Measurements from ENCODE around the gene PROK1. TPM values are rescaled to one million over a fixed set of nuclear protein-coding genes. Genes with fewer than 3 reads are reported as not detected.

PROK1 gene
- total RNA-seq, 2 donors from 2014 or later: 0.17 TPM; not detected in 1

DNA sequence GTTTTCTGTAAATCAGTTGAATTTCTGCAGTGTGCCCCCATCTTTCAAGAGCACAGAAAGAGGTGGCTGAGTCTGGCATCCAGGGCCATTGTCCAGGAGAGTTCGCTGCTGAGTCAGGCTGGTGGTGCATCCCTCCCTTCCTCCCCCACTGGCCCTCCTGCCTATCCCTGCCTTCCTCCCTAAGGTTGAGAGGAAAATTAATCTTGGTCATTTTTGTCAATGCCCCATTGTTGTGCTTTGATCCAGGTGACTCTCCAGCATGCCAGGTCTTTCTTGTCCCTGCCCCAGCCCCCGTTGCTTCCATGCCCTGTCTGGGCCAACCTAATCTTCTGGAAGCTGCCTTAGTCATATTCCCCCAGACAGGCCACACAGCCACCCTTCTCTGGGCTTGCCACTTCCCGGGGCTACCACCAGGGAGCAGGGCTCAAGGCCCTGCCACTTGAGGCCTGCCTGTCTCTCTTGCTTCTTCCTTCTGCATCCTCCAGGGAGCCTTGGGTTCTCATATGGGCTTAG is 26.6 kb downstream of the PROK1 start:
- ATAC-seq (replicated peaks in 1 of 2) (peak; percentile 17 to 20), DNase-seq (no peak)
- Mint-ChIP-seq H3K9me3 (no peaks in the 10 kb centered on the region), H3K27ac (no peak overlapping the region), H3K27me3 (ENCODE audit: low read depth) (peaks cover 18% of the 10 kb centered on the region), H3K4me1 (ENCODE audit: low read depth) (peaks cover 16% of the 10 kb centered on the region), H3K36me3 (ENCODE audit: insufficient read depth in 2 of 2) (no peaks in the 10 kb centered on the region), H3K4me3 (no peak overlapping the region)

DNA sequence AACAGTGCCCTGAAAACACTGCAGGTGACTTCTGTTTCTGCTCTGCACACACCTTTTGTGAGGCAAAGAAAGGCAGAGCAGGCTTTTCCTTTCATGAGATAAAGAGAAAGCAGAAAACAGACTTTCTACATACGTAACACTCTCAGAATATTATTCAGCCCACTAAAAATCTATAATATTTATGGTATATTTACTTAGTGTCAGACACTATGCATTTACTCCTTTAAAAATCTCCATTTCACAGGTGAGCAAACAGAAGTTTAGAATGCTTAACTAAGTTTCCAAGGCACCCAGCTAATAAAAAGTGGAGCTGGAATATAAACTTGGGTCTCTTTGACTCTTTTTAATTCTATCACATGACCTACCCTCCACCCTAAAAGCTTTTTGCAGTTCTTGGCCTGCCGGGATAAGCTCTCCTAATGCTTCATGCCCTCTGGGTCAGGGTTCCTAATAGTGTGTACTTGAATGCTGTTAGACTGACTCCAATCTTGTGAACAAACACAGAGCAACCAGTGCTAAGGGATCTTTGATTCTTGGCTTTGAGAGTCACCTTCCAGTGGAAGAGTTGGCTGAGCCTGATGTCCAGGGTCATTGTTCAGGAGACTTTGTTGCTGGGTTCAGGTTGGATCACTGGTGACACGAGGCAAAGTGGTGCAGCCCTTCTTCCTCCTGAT is 27.2 kb downstream of the PROK1 start:
- peaks cover 20% of the 10 kb centered on the region for H3K27me3 Mint-ChIP-seq (ENCODE audit: low read depth)
- H3K4me3 Mint-ChIP-seq: no peak overlapping the region
- H3K4me1 Mint-ChIP-seq (ENCODE audit: low read depth): peaks cover 18% of the 10 kb centered on the region
- no peaks in the 10 kb centered on the region for H3K9me3 Mint-ChIP-seq
- H3K27ac Mint-ChIP-seq: no peak overlapping the region
- no peaks in the 10 kb centered on the region for H3K36me3 Mint-ChIP-seq (ENCODE audit: insufficient read depth in 2 of 2)
- DNase-seq (no peak), ATAC-seq (replicated peaks in 1 of 2) (no peak)

DNA sequence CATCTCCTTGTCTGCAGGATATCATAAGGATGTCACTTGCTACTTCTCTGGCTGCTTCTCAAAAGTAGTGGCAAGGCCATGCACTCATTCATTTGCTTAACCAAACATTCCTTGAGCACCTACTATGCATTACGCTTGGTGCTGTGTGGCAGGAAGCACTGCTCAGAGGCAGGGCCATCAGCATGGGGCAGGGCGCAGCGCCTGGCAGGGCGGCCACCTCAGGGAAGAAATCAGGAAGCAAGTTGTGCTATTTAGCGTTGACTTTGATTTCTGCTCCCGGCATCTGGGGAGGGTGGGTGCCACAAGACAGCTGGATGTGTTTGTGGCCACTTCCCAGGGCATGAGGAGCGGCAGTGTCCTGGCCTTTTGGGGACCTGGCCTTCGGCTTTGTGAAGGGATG is 27.9 kb downstream of the PROK1 start:
- Mint-ChIP-seq H3K4me1 (ENCODE audit: low read depth) (peaks cover 23% of the 10 kb centered on the region), H3K27me3 (ENCODE audit: low read depth) (peaks cover 20% of the 10 kb centered on the region), H3K4me3 (no peak overlapping the region), H3K9me3 (no peaks in the 10 kb centered on the region), H3K36me3 (ENCODE audit: insufficient read depth in 2 of 2) (no peaks in the 10 kb centered on the region), H3K27ac (no peak overlapping the region)
- no peak for DNase-seq
- no peak for ATAC-seq (replicated peaks in 1 of 2)

DNA sequence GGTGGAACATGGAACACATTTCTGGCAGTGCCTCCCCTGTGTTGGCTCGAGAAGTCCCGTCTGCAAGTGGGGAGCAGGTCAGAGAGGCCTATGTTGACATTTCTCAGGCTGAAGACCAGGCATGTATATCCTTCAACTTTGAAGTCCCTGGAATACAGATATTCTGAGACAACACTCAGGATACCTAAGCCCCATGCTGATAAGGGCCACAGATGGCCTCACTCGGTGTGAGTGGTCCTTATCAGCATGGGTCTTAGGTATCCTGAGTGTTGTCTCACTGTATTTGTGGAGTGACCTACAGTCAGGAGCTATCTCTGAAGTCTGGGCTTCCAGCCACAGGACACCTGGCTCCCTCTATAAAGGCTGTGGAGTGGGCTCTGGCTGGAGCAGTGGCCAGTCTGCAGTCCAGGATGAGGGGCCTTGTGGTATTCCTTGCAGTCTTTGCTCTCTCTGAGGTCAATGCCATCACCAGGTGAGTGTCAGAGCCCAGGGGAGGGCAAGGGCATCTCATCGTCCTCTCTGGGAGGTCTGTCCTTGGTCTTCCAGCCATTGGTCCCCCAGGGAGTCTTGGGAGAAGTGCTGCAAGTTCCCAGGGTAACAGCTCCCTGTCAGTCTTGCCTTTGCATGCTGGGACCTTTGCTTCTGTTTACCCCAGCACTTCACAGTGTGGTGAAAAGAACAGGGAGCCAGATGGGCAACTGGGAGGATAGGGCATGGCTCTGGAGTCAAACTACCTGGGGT is 29.6 kb downstream of the PROK1 start:
- Mint-ChIP-seq H3K9me3 (no peaks in the 10 kb centered on the region), H3K4me1 (ENCODE audit: low read depth) (peaks cover 23% of the 10 kb centered on the region), H3K27ac (no peak overlapping the region), H3K4me3 (no peak overlapping the region), H3K36me3 (ENCODE audit: insufficient read depth in 2 of 2) (no peaks in the 10 kb centered on the region), H3K27me3 (ENCODE audit: low read depth) (peaks cover 26% of the 10 kb centered on the region)
- DNase-seq (no peak), ATAC-seq (replicated peaks in 1 of 2) (no peak)

DNA sequence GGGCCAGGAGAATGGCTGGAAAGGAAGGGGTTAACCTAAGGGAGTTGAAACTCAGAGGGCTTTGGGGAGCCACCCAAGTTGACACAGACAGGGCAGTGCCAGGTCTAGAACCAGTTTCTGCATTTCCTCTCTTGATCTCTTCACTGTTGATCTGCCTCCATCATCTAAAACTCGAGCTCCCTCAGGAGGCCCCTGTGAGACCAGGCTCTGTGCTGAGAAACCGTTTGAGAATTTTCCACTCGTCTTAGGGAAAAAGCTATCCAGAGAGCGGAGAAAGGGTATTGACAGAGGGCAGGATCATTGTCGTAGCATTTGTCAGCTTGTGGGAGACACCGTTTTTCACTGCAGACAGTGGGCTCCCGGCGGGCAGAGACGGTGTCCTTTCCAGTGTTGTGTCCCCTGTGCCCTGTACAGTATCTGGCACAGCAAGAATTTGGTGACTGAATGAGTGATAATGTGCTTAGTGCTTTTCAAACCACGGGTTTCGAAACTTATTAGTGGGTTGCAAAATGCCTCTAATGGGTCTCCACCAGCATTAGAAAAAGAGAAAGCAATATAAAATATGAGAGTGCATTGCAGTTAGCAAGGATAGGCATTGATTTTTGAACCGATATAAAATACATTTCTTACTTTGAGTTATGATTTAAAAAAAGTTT is 31.1 kb downstream of the PROK1 start:
- ATAC-seq (replicated peaks in 1 of 2) (no peak), DNase-seq (no peak)
- H3K36me3 Mint-ChIP-seq (ENCODE audit: insufficient read depth in 2 of 2): no peaks in the 10 kb centered on the region
- H3K27ac Mint-ChIP-seq: no peak overlapping the region
- peaks cover 17% of the 10 kb centered on the region for H3K4me1 Mint-ChIP-seq (ENCODE audit: low read depth)
- peaks cover 23% of the 10 kb centered on the region for H3K27me3 Mint-ChIP-seq (ENCODE audit: low read depth)
- H3K4me3 Mint-ChIP-seq: no peak overlapping the region
- no peaks in the 10 kb centered on the region for H3K9me3 Mint-ChIP-seq

DNA sequence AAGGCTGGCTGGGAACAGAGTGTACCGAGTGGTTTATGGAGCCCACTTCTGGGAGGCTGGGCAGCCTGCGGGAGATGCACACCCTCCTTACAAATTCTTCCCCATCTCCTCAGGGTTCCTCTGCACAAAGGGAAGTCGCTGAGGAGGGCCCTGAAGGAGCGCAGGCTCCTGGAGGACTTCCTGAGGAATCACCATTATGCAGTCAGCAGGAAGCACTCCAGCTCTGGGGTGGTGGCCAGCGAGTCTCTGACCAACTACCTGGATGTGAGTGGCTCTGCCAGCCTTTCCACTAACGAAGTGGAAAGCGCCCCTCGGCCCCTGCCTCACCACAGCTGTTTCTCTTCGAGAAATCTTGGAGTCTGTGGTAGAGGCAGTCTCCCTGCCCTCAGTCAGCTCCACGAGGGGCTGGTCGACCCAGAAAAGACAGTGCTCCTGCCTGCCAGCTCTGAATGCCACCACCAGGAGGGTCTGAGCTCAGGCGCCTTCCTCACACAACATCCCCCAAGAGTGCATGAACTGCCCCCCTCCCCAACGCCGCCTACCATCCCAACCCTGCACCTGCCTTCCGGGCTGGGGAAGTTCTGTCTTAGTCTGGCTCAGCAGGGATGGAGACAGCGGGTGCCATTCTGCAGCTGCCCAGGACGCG is 31.8 kb downstream of the PROK1 start:
- H3K9me3 Mint-ChIP-seq: no peaks in the 10 kb centered on the region

DNA sequence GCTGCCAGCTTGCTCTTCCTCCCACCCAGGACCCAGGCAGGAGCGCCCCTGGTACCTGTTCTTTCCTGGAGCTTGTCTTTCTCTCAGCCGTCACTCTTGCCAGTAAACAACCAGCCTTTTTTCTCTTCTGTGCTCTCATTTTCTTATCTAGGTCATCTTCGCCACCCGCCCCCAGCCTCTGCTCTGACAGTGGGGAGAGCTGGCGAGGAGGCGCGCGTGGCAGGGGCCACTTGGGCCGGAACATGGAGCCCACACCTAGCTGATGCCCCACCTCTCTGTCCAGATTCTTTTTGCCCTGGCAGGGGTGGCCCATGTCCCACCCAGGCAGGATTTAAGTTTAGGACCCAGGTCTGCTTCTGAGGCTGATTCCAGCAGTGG is 32.3 kb downstream of the PROK1 start:
- peaks cover 23% of the 10 kb centered on the region for H3K27me3 Mint-ChIP-seq (ENCODE audit: low read depth)
- ATAC-seq (replicated peaks in 1 of 2): no peak
- no peaks in the 10 kb centered on the region for H3K9me3 Mint-ChIP-seq
- no peak overlapping the region for H3K4me3 Mint-ChIP-seq
- DNase-seq: no peak
- H3K4me1 Mint-ChIP-seq (ENCODE audit: low read depth): peaks cover 7% of the 10 kb centered on the region
- H3K27ac Mint-ChIP-seq: no peak overlapping the region
- no peaks in the 10 kb centered on the region for H3K36me3 Mint-ChIP-seq (ENCODE audit: insufficient read depth in 2 of 2)

More for the DNA sequence above, 31.8 kb downstream of the PROK1 start:
- no peak for DNase-seq
- Mint-ChIP-seq H3K4me1 (ENCODE audit: low read depth) (peaks cover 10% of the 10 kb centered on the region), H3K4me3 (no peak overlapping the region), H3K36me3 (ENCODE audit: insufficient read depth in 2 of 2) (no peaks in the 10 kb centered on the region), H3K27me3 (ENCODE audit: low read depth) (peaks cover 23% of the 10 kb centered on the region), H3K27ac (no peak overlapping the region)
- ATAC-seq (replicated peaks in 1 of 2): no peak

DNA sequence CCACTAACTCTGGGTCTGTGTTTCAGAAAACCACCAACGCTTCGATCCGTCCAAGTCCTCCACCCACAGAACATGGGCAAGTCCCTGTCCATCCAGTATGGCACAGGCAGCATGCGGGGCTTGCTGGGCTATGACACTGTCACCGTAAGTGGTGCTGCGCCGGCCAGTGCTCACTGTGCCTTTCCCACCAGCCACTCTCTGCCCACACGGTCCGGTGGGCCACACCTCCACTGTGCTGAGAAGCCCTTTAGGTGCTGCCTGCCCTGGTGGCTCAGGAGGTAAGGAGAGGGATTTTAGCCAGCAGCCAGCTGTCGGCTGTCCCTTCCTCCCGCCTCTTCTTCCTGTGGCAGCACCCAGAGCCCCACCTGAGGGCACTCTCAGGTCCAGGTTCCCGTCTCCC is 33.9 kb downstream of the PROK1 start:
- H3K36me3 Mint-ChIP-seq (ENCODE audit: insufficient read depth in 2 of 2): no peaks in the 10 kb centered on the region
- DNase-seq (no peak), ATAC-seq (replicated peaks in 1 of 2) (no peak)

DNA sequence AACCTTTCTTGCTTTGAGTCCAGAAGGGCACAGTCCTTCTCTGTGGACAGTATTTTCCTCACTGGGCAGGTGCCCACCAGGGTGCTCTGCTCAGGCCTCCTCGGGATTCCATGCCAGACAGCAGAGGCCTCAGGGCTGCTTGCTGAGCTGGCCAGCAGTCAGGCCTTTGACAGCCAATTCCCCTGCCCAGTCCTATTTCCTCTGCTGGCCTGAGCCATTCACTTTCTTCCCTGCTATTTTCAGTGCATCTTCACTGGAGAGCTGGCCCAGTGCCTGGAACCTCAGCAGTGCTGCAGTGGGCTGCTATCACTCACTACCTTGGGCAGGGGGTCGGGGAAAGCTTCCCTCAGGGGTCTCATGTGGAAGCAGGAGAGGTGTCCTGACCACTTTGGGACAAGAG is 34.8 kb downstream of the PROK1 start:
- Mint-ChIP-seq H3K27ac (no peak overlapping the region), H3K36me3 (ENCODE audit: insufficient read depth in 2 of 2) (no peaks in the 10 kb centered on the region), H3K4me1 (ENCODE audit: low read depth) (peaks cover 7% of the 10 kb centered on the region), H3K27me3 (ENCODE audit: low read depth) (peaks cover 23% of the 10 kb centered on the region), H3K4me3 (no peak overlapping the region), H3K9me3 (no peaks in the 10 kb centered on the region)
- DNase-seq: no peak
- ATAC-seq (replicated peaks in 1 of 2): no peak

More for the DNA sequence above, 33.9 kb downstream of the PROK1 start:
- Mint-ChIP-seq H3K27ac (no peak overlapping the region), H3K9me3 (no peaks in the 10 kb centered on the region), H3K4me1 (ENCODE audit: low read depth) (peaks cover 7% of the 10 kb centered on the region), H3K4me3 (no peak overlapping the region), H3K27me3 (ENCODE audit: low read depth) (peaks cover 23% of the 10 kb centered on the region)

DNA sequence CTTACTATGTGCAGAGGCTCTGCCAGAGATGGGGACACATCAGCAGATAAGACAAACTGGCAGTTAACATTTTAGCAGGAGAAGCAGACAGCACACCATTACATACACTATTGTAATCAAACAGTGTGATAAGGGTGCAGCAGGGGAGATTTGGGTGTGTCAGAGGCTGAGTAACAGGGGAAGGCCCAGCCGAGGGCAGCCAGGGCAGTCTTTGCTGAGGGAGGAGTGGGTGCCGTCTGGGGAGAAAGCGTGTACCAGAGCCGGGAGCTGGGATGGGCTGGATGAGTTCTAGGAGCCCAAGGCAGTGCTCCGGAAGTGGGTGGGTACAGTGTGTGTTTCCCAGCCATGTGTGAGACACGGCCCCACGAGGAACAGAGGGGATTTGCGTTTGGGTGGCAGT is 36.8 kb downstream of the PROK1 start:
- ATAC-seq (replicated peaks in 1 of 2): peak in 1 of 2 donors; percentile 54
- Mint-ChIP-seq H3K4me1 (ENCODE audit: low read depth) (peaks cover 7% of the 10 kb centered on the region), H3K4me3 (no peak overlapping the region), H3K36me3 (ENCODE audit: insufficient read depth in 2 of 2) (no peaks in the 10 kb centered on the region), H3K9me3 (no peaks in the 10 kb centered on the region), H3K27me3 (ENCODE audit: low read depth) (peaks cover 23% of the 10 kb centered on the region), H3K27ac (no peak overlapping the region)
- no peak for DNase-seq

DNA sequence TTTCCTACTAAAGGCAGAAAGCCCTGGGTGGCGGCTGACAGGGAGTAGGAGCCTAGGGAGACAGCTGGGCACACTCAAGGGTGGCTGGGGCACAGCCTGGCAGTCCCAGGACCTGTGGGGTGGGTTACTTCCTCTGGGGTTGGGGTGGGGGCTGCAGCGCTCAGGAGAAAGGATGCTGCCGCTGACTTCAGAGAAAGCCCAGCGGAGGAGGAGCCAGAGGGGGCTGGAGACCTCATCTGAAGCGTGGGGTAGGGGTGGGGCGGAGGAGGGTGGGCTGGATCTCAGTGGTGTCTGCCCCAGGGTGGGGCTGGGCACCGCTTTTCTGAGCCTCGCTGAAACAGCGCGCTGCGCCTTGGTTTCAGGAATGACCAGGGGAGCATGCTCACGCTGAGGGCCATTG is 37.2 kb downstream of the PROK1 start:
- Mint-ChIP-seq H3K36me3 (ENCODE audit: insufficient read depth in 2 of 2) (no peaks in the 10 kb centered on the region), H3K9me3 (no peaks in the 10 kb centered on the region), H3K4me3 (no peak overlapping the region), H3K4me1 (ENCODE audit: low read depth) (peaks cover 4% of the 10 kb centered on the region), H3K27ac (no peak overlapping the region), H3K27me3 (ENCODE audit: low read depth) (peaks cover 20% of the 10 kb centered on the region)
- DNase-seq (no peak), ATAC-seq (replicated peaks in 1 of 2) (no peak)

DNA sequence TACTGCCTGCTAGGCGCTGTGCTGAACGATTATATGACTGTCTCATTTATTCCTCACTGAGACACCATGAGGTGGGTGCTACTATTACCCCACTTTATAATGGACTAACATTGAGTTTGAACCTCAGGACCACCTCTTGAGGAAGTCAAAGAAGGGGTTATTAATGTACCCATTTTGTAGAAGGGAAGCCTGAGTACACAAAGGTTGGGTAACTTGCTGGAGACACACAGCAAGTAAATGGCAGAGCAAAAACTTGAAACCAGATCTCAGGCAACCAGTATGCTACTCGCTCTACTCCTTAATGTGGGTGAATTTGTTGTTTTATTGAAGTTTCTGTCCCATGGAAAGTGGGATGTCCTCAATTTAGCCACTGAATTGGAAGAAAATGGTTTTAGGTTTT is 37.9 kb downstream of the PROK1 start:
- Mint-ChIP-seq H3K4me1 (ENCODE audit: low read depth) (no peaks in the 10 kb centered on the region), H3K36me3 (ENCODE audit: insufficient read depth in 2 of 2) (no peaks in the 10 kb centered on the region), H3K9me3 (no peaks in the 10 kb centered on the region), H3K4me3 (no peak overlapping the region), H3K27ac (no peak overlapping the region), H3K27me3 (ENCODE audit: low read depth) (peaks cover 13% of the 10 kb centered on the region)
- ATAC-seq (replicated peaks in 1 of 2) (no peak), DNase-seq (no peak)

DNA sequence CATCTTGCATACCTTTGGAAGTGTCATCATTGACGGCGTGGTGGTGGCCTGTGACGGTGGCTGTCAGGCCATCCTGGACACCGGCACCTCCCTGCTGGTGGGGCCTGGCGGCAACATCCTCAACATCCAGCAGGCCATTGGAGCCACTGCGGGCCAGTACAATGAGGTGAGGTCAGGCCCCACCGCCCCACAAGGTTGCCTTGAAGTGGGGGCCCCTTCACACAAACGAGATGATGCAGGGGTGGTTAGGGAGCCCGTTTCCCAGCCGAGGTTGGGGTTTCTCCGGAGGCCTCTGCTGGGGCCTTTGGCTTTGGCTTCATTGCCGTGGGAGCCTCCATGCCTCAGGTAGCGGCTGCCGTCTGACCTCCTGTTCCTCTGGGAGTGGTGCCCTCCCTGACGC is 38.5 kb downstream of the PROK1 start:
- H3K9me3 Mint-ChIP-seq: no peaks in the 10 kb centered on the region
- DNase-seq: no peak
- H3K4me1 Mint-ChIP-seq (ENCODE audit: low read depth): no peaks in the 10 kb centered on the region

More for the DNA sequence above, 38.5 kb downstream of the PROK1 start:
- Mint-ChIP-seq H3K27me3 (ENCODE audit: low read depth) (peaks cover 11% of the 10 kb centered on the region), H3K27ac (no peak overlapping the region), H3K4me3 (no peak overlapping the region), H3K36me3 (ENCODE audit: insufficient read depth in 2 of 2) (no peaks in the 10 kb centered on the region)
- ATAC-seq (replicated peaks in 1 of 2): no peak
